Raji (cell line): ENCODE results near the gene TMEM161A.

ENCODE experiments used
- POLR2A ChIP-seq: IDR thresholded peaks from 2 replicates; pipeline ENCODE4 v1.6.1; 2011; ENCODE audit warnings: low read depth, low read length, control low read depth; ENCODE audit not compliant: insufficient read depth

The TMEM161A gene

GRCh38 chr19:19140476-19140875 lies 2.2 kb upstream of the TMEM161A start:
- no peak for TF ChIP-seq POLR2A

- TF ChIP-seq POLR2A: no peak
Observed at GRCh38 chr19:19139876-19140229, 1.6 kb upstream of the TMEM161A start.

GRCh38 chr19:19137556-19138108 lies 646 bp downstream of the TMEM161A start:
- TF ChIP-seq POLR2A: no peak

- no peak for TF ChIP-seq POLR2A
Observed at GRCh38 chr19:19134687-19135158, 3.6 kb downstream of the TMEM161A start.

- TF ChIP-seq POLR2A: no peak
Observed at GRCh38 chr19:19133985-19134384, 4.3 kb downstream of the TMEM161A start.

GRCh38 chr19:19132912-19133311 lies 5.4 kb downstream of the TMEM161A start:
- no peak for TF ChIP-seq POLR2A

- no peak for TF ChIP-seq POLR2A
Observed at GRCh38 chr19:19131989-19132388, 6.3 kb downstream of the TMEM161A start.

GRCh38 chr19:19126102-19126501 lies 12.2 kb downstream of the TMEM161A start:
- no peak for TF ChIP-seq POLR2A

- TF ChIP-seq POLR2A: no peak
Observed at GRCh38 chr19:19123386-19123785, 14.9 kb downstream of the TMEM161A start.

- no peak for TF ChIP-seq POLR2A
Observed at GRCh38 chr19:19122902-19123301, 15.4 kb downstream of the TMEM161A start.

GRCh38 chr19:19121371-19121770 lies 16.9 kb downstream of the TMEM161A start:
- no peak for TF ChIP-seq POLR2A

GRCh38 chr19:19120308-19121231 lies 17.7 kb downstream of the TMEM161A start:
- no peak for TF ChIP-seq POLR2A

- TF ChIP-seq POLR2A: no peak
Observed at GRCh38 chr19:19119325-19120237, 18.7 kb downstream of the TMEM161A start.

- TF ChIP-seq POLR2A: no peak
Observed at GRCh38 chr19:19115954-19116353, 22.3 kb downstream of the TMEM161A start.

GRCh38 chr19:19113040-19113626 lies 25.1 kb downstream of the TMEM161A start:
- no peak for TF ChIP-seq POLR2A
